GM18519 (cell line): ENCODE data around the gene UROC1.
A peak's percentile ranks its signal among the peaks of the same experiment; 100 is the strongest.

Experiments used
- ATAC-seq: cut with Tn5 transposase; IDR thresholded peaks from one replicate; pipeline ENCODE4 v1.9.1; 2021; ENCODE audit warnings: mild to moderate bottlenecking, moderate library complexity; ENCODE audit not compliant: unreplicated experiment, low FRiP score

The UROC1 gene

GRCh38 chr3:126482503-126483255 lies 34.9 kb downstream of the UROC1 start:
- ATAC-seq, result no peak

- ATAC-seq, result no peak
Observed at GRCh38 chr3:126481808-126482502, 35.6 kb downstream of the UROC1 start.

- no peak for ATAC-seq
Observed at GRCh38 chr3:126480861-126481260, 36.7 kb downstream of the UROC1 start.

- ATAC-seq, result no peak
Observed at GRCh38 chr3:126480206-126480605, 37.4 kb downstream of the UROC1 start.

- no peak for ATAC-seq
Observed at GRCh38 chr3:126479642-126480041, 37.9 kb downstream of the UROC1 start.

GRCh38 chr3:126478581-126479310 lies 38.8 kb downstream of the UROC1 start:
- no peak for ATAC-seq

GRCh38 chr3:126477061-126477380 lies 40.6 kb downstream of the UROC1 start:
- ATAC-seq, result no peak

GRCh38 chr3:126476166-126477060 lies 41.2 kb downstream of the UROC1 start:
- ATAC-seq, result peak; percentile 8

GRCh38 chr3:126475413-126476114 lies 42.0 kb downstream of the UROC1 start, which contains the start of gene ZXDC:
Gene ZXDC, minus strand, starts transcription at chr3:126475891. Its CDS starts 26 bp downstream, at chr3:126475865.
- ATAC-seq, result peak; percentile 71

- ATAC-seq, result peak; percentile 1
Observed at GRCh38 chr3:126474498-126475412, 42.8 kb downstream of the UROC1 start.

GRCh38 chr3:126473292-126474168 lies 44.0 kb downstream of the UROC1 start:
- ATAC-seq, result no peak

GRCh38 chr3:126472277-126473006 lies 45.1 kb downstream of the UROC1 start:
- ATAC-seq, result no peak

- ATAC-seq, result no peak
Observed at GRCh38 chr3:126469479-126469878, 48.1 kb downstream of the UROC1 start.

- no peak for ATAC-seq
Observed at GRCh38 chr3:126468028-126468891, 49.3 kb downstream of the UROC1 start.

GRCh38 chr3:126467611-126467955 lies 50.0 kb downstream of the UROC1 start:
- ATAC-seq, result no peak

GRCh38 chr3:126466886-126467610 lies 50.5 kb downstream of the UROC1 start:
- ATAC-seq, result no peak
